Gastroesophageal sphincter (tissue), 3 donors: ENCODE measurements around the gene CDH13.

Experiments used
- EP300 ChIP-seq: sonication (generic); formaldehyde crosslinking; IDR thresholded peaks from one replicate; pipeline ENCODE4 v1.6.1; 2017; ENCODE audit warnings: antibody characterized with exemption, mild to moderate bottlenecking
- POLR2A ChIP-seq, 2 donors: fragments of 450-650 bp; IDR thresholded peaks; one replicate each; pipeline ENCODE4 v1.6.1; 2017; ENCODE audit warnings: antibody characterized with exemption in 2 of 2, mild to moderate bottlenecking in 2 of 2, moderate library complexity in 1 of 2
- POLR2AphosphoS5 ChIP-seq: sonication (generic); formaldehyde crosslinking; IDR thresholded peaks from one replicate; pipeline ENCODE4 v1.6.1; 2017; ENCODE audit warnings: antibody characterized with exemption
- TF ChIP-seq, protein P1 (sequence below), 4 experiments: fragments of 200-600 bp in 2 of 4; fragments of 450-650 bp in 2 of 4; sonication (generic) in 1 of 4; IDR thresholded peaks; one replicate each; pipeline ENCODE4 v1.5.1; 2017 to 2019; ENCODE audit warnings: antibody characterized with exemption in 4 of 4, mild to moderate bottlenecking in 2 of 4, moderate library complexity in 2 of 4

- TF ChIP-seq POLR2A (IDR thresholded peaks at IDR 0.05) (no peak), POLR2AphosphoS5 (no peak), EP300 (no peak)
- TF ChIP-seq, protein P1, sequence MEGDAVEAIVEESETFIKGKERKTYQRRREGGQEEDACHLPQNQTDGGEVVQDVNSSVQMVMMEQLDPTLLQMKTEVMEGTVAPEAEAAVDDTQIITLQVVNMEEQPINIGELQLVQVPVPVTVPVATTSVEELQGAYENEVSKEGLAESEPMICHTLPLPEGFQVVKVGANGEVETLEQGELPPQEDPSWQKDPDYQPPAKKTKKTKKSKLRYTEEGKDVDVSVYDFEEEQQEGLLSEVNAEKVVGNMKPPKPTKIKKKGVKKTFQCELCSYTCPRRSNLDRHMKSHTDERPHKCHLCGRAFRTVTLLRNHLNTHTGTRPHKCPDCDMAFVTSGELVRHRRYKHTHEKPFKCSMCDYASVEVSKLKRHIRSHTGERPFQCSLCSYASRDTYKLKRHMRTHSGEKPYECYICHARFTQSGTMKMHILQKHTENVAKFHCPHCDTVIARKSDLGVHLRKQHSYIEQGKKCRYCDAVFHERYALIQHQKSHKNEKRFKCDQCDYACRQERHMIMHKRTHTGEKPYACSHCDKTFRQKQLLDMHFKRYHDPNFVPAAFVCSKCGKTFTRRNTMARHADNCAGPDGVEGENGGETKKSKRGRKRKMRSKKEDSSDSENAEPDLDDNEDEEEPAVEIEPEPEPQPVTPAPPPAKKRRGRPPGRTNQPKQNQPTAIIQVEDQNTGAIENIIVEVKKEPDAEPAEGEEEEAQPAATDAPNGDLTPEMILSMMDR (IDR thresholded peaks at IDR 0.05): no peak
Observed at GRCh38 chr16:82650804-82651203, 24.0 kb downstream of the CDH13 start.
